HUES48 (cell line): Measurements from ENCODE around the gene TJAP1.
"Not testable (repeated sequence)": the region's sequence is repeated elsewhere in the genome, so short reads cannot be mapped to it uniquely, and the experiment has no call there.

ENCODE experiments used
- H3K27ac ChIP-seq: one replicate; pipeline ENCODE4 v1.7.0; 2013; ENCODE audit warnings: low read depth, low read length, inconsistent platforms
- H3K27me3 ChIP-seq: 2 replicates; pipeline ENCODE4 v1.6.1; 2013; ENCODE audit warnings: mild to moderate bottlenecking, low read length; ENCODE audit not compliant: control insufficient read depth, insufficient read depth
- H3K36me3 ChIP-seq: 2 replicates; pipeline ENCODE4 v1.6.1; 2013; ENCODE audit warnings: low read length; ENCODE audit not compliant: control insufficient read depth, insufficient read depth
- H3K4me1 ChIP-seq: 2 replicates; pipeline ENCODE4 v1.6.1; 2013; ENCODE audit warnings: mild to moderate bottlenecking, low read length; ENCODE audit not compliant: control insufficient read depth, insufficient read depth
- H3K4me3 ChIP-seq: 2 replicates; pipeline ENCODE4 v1.5.1; 2013; ENCODE audit warnings: mild to moderate bottlenecking, low read depth, low read length
- H3K9ac ChIP-seq: 2 replicates; pipeline ENCODE4 v1.6.1; 2013; ENCODE audit warnings: mild to moderate bottlenecking, low read depth, low read length, moderate library complexity
- H3K9me3 ChIP-seq: 2 replicates; pipeline ENCODE4 v1.6.1; 2013; ENCODE audit warnings: low read length; ENCODE audit not compliant: control insufficient read depth, insufficient read depth

TJAP1 gene

GRCh38 chr6:43454290-43454695, 23.1 kb upstream of the TJAP1 start:
- Histone ChIP-seq H3K4me1 (0 out of 2 replicates have a peak, but pooled peaks cover 2% of the 10 kb centered on the region), H3K9ac (no peak overlapping the region), H3K9me3 (no peaks in the 10 kb centered on the region), H3K4me3 (peak overlapping the region; percentile 56; the same call in 1 of the 2 replicates), H3K27ac (no peak overlapping the region), H3K27me3 (peaks cover 36% of the 10 kb centered on the region), H3K36me3 (peaks cover 21% of the 10 kb centered on the region)

- peak overlapping the region; percentile 56 for H3K4me3 ChIP-seq
- no peaks in the 10 kb centered on the region for H3K9me3 ChIP-seq
- peaks cover 15% of the 10 kb centered on the region for H3K36me3 ChIP-seq
- H3K27me3 ChIP-seq = peaks cover 36% of the 10 kb centered on the region
- H3K4me1 ChIP-seq = 0 out of 2 replicates have a peak, but pooled peaks cover 2% of the 10 kb centered on the region
- no peak overlapping the region for H3K9ac ChIP-seq
- no peak overlapping the region for H3K27ac ChIP-seq
Measured at GRCh38 chr6:43454696-43455530, 22.5 kb upstream of the TJAP1 start.

- peaks cover 36% of the 10 kb centered on the region for H3K27me3 ChIP-seq
- H3K4me1 ChIP-seq = 0 out of 2 replicates have a peak, but pooled peaks cover 2% of the 10 kb centered on the region
- no peaks in the 10 kb centered on the region for H3K9me3 ChIP-seq
- peak within 1 kb of the TSS; percentile 56 for H3K4me3 ChIP-seq
- no peak within 1 kb of the TSS for H3K27ac ChIP-seq
- H3K9ac ChIP-seq = no peak within 1 kb of the TSS
- peaks cover 7% of the 10 kb centered on the region; the same call in 1 of the 2 replicates for H3K36me3 ChIP-seq
Measured at GRCh38 chr6:43455531-43456428, 21.6 kb upstream of the TJAP1 start, which contains the start of gene DLK2. TSS of gene DLK2 (minus strand) at chr6:43455548. CDS start at chr6:43454825, 723 bp downstream.

- H3K27me3 ChIP-seq = peaks cover 36% of the 10 kb centered on the region
Measured at GRCh38 chr6:43457643-43458042, 19.7 kb upstream of the TJAP1 start.

GRCh38 chr6:43458154-43458553, 19.2 kb upstream of the TJAP1 start:
- H3K4me1 ChIP-seq, H3K27ac ChIP-seq, H3K9me3 ChIP-seq, H3K36me3 ChIP-seq, H3K4me3 ChIP-seq, H3K9ac ChIP-seq: not testable (repeated sequence)
- peaks cover 36% of the 10 kb centered on the region for H3K27me3 ChIP-seq

More at GRCh38 chr6:43457643-43458042, 19.7 kb upstream of the TJAP1 start:
- 0 out of 2 replicates have a peak, but pooled peaks cover 3% of the 10 kb centered on the region for H3K36me3 ChIP-seq
- no peak overlapping the region for H3K4me3 ChIP-seq
- no peak overlapping the region for H3K9ac ChIP-seq
- 0 out of 2 replicates have a peak, but pooled peaks cover 2% of the 10 kb centered on the region for H3K4me1 ChIP-seq
- no peaks in the 10 kb centered on the region for H3K9me3 ChIP-seq
- no peak overlapping the region for H3K27ac ChIP-seq

- Histone ChIP-seq H3K36me3 (no peaks in the 10 kb centered on the region), H3K9me3 (no peaks in the 10 kb centered on the region), H3K4me1 (no peaks in the 10 kb centered on the region), H3K27me3 (peaks cover 28% of the 10 kb centered on the region), H3K4me3 (no peak overlapping the region), H3K27ac (no peak overlapping the region), H3K9ac (no peak overlapping the region)
Measured at GRCh38 chr6:43459535-43459934, 17.8 kb upstream of the TJAP1 start.

GRCh38 chr6:43460032-43460431, 17.3 kb upstream of the TJAP1 start:
- Histone ChIP-seq H3K9ac (no peak overlapping the region), H3K27ac (no peak overlapping the region), H3K4me1 (no peaks in the 10 kb centered on the region), H3K36me3 (no peaks in the 10 kb centered on the region), H3K27me3 (peaks cover 23% of the 10 kb centered on the region), H3K4me3 (no peak overlapping the region), H3K9me3 (no peaks in the 10 kb centered on the region)

- Histone ChIP-seq H3K4me3 (no peak overlapping the region), H3K9ac (no peak overlapping the region), H3K27me3 (peaks cover 6% of the 10 kb centered on the region), H3K36me3 (no peaks in the 10 kb centered on the region), H3K9me3 (no peaks in the 10 kb centered on the region), H3K4me1 (no peaks in the 10 kb centered on the region), H3K27ac (no peak overlapping the region)
Measured at GRCh38 chr6:43461936-43462335, 15.4 kb upstream of the TJAP1 start.

- no peaks in the 10 kb centered on the region for H3K36me3 ChIP-seq
- no peak overlapping the region for H3K27ac ChIP-seq
- no peak overlapping the region for H3K9ac ChIP-seq
- H3K27me3 ChIP-seq = no peaks in the 10 kb centered on the region
- 0 out of 2 replicates have a peak, but pooled peaks cover 7% of the 10 kb centered on the region for H3K4me1 ChIP-seq
- H3K9me3 ChIP-seq = no peaks in the 10 kb centered on the region
- H3K4me3 ChIP-seq = no peak overlapping the region
Measured at GRCh38 chr6:43464337-43464736, 13.0 kb upstream of the TJAP1 start.

GRCh38 chr6:43465948-43466347, 11.4 kb upstream of the TJAP1 start:
- Histone ChIP-seq H3K4me3 (no peak overlapping the region), H3K27ac (no peak overlapping the region), H3K36me3 (no peaks in the 10 kb centered on the region), H3K9ac (no peak overlapping the region), H3K27me3 (no peaks in the 10 kb centered on the region), H3K4me1 (0 out of 2 replicates have a peak, but pooled peaks cover 9% of the 10 kb centered on the region), H3K9me3 (no peaks in the 10 kb centered on the region)
